Measurements from ENCODE around the gene ACAP1.

The ACAP1 gene

DNA sequence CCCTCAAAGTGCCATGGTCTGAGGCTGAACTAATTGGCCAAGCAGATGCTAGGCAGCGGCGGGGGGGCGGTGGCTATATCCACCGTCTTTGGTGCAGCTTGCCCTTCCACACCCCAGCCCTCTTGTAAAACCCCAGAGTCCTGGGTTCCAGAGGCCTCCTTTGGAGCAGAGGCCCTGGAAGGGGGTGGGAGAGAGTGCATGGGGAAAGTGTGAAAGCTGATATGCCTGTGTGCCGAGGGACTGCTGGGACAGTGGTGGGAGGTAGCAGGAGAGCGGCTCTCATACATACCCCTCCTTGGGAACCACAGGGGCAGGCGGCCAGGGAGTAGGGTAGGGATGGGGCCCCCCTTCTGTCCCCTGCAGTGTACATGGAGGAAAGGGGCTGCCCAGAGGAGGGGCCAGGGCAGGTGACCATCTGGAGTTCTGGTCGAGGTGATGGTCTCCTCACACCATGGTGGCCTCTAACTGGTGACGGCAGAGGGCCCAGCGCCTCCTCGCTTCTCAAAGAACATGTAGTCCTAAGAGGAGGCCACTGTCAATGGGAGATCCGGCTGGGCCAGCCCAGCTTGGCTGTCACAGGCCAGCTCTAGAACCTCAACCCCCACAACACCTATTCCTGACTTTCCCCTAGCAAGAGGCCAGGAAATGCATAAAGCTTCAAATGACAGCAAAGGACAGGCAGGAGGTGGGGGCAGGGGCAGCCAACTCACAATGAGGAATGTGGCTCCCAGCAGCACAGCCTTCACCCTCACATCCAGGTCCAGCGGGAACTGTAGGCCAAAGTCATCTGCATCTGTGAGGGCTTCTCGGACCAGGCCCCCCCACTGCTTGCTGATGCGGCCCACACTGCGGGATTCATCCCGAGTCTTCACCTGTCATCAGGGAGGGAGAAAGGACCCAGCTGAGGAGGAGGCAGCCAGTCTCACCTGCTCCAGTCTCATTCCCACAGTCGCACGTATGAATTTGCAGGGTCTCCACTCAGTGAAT, 53.9 kb downstream of the ACAP1 start:
- no peak for DNase-seq (ENCODE audit: low read depth, low spot score)

DNA sequence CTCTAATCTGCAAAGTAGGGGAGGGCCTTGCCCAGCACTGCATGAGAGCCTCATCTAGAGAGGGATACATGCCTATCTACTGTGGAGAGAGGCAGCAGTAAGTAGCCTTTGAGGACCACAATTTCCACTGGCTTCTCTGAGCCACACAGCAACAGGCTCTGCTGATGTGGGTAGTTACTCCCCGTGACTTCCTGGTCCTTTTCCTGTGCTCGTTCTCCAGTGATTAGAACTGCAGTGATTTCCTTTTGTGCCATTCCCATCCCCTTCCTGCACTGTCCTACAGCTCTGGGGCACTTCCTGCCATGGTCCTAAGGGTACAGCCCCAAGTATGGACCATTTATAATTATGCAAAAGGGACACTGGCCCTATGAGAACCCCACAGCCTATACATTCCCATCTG, 55.0 kb downstream of the ACAP1 start:
- no peak for DNase-seq (ENCODE audit: low read depth, low spot score)

GRCh38 chr17:7392696-7393612, 56.6 kb downstream of the ACAP1 start:
- no peak for DNase-seq (ENCODE audit: low read depth, low spot score)

DNA sequence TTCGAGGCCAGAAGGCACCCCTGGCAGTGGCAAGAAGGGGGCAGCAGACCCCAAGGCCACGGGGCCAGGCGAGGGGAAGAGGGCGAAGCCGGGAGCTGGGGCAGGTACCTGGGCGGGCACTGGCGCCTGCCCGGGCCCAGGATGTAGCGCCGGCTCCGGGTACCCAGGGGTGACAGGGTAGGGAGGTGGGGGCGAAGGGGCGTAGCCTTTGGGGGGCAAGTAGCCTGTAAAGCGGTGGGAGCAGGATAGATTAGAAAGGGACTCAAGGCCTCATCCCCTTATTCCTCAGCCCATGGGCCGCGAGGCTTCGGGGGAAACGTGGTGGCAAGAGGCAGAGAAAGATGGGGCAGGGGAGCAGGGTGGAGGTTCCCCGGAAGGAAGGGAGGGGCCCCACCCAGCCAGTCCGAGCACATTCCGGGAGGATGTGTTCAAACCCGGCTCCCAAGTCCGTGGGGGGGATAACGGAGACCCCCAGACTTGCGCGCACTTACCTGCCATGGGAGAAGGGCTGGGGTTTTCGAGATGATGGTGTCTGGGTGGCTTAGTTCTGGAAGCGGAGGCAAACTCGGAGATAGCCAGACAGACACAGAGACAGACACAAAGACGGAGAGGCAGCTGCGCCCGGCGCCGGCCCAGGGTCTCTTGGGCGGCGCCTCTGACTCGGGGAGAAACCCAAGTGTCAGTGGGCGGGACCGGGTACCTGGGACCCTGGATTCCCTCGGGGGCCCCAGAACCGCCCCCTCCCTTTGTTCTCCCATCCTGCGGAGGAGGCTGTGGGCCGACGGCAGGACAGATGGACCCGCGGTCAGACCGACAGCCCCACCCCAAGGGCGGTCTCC, 57.5 kb downstream of the ACAP1 start:
- DNase-seq (ENCODE audit: low read depth, low spot score) = no peak

DNA sequence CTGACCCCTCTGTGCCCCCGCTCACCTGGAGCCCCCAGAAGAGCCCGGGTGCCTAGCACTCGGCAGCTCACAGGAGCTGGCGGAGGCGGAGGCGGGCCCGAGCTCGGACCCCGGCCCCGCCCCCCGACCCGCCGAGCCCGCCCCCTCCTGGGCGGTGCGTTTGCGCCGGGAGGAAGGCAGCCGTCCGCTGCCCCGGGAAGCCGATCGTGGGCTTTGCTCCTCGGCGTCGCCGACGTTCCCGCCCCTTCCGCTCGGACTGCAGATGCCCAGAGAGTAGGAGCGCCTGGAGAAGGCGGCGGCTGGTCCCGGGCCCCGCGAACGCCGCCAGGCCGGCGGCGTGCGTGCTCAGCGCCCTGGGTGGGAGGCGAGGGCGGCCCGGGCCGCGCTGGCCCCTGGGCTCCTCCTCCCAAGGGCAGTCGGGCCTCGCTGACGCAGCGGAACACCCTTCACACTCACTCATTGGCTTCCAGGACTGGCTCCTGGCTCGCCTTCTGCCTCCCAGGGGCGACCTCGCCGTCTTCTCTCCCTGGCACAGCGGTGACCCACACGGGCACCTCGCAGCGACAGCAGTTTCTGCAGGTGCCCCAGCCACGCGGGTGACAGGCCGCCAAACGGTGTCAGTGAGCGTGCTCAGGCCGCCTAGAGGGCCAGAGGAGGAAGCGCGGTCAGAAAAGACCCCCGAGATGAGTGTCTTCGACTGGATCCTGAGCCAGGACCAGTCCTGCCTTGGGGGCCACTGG, 58.3 kb downstream of the ACAP1 start, which contains the start of gene PLSCR3:
PLSCR3 (minus strand) TSS at position 74 of the 740 bp plus-strand sequence. CDS start 415 bp downstream, outside the sequence.
- peak; percentile 52 for DNase-seq (ENCODE audit: low read depth, low spot score)

DNA sequence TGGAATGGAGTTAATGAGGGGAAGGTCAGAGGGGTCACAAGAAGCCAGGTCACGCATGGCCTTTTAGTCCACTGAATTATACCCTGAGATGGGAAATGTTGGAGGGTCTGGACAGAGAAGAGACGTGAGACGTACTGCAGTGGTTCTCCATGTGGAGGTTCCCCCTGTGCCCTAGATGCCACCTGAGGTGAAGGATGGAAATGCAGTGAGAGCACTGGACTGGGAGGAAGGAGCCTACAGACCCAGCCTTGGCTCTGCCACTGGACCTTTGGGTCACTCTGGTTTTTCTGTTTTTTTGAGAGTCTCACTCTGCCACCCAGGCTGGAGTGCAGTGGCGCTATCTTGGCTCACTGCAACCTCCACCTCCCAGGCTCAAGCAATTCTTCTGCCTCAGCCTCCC, 59.8 kb downstream of the ACAP1 start:
- no peak for DNase-seq (ENCODE audit: low read depth, low spot score)

DNA sequence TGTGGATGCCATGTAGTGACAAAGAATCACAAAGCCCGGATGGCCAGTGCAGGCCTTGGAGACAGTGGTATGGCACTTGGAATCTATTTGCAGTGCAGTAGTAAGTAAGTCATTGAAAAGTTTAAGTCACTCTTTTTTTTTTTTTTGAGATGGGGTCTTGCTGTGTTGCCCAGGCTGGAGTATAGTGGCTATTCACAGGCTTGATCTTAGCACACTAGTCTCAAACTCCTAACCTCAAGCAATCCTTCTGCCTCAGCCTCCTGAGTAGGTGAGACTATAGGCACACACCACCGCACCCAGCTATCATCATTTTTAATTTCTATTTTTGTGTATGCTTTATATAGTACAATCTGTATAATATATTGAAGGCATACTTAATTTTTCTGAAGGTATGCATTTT, 62.3 kb downstream of the ACAP1 start:
- no peak for DNase-seq (ENCODE audit: low read depth, low spot score)
